Measurements from ENCODE around the gene MOB1B.
A peak's percentile ranks its signal among the peaks of the same experiment; 100 is the strongest.
"Not testable (repeated sequence)": the region's sequence is repeated elsewhere in the genome, so short reads cannot be mapped to it uniquely, and the experiment has no call there.

The MOB1B gene

GRCh38 chr4:70895405-70895804, 6.8 kb upstream of the MOB1B start:
- H3K4me3 ChIP-seq (ENCODE audit: low read depth, low read length) = no peak overlapping the region
- TF ChIP-seq CTCF (IDR thresholded peaks at IDR 0.05; ENCODE audit: borderline replicate concordance, insufficient read depth, low read depth, low read length) = no peak

DNA sequence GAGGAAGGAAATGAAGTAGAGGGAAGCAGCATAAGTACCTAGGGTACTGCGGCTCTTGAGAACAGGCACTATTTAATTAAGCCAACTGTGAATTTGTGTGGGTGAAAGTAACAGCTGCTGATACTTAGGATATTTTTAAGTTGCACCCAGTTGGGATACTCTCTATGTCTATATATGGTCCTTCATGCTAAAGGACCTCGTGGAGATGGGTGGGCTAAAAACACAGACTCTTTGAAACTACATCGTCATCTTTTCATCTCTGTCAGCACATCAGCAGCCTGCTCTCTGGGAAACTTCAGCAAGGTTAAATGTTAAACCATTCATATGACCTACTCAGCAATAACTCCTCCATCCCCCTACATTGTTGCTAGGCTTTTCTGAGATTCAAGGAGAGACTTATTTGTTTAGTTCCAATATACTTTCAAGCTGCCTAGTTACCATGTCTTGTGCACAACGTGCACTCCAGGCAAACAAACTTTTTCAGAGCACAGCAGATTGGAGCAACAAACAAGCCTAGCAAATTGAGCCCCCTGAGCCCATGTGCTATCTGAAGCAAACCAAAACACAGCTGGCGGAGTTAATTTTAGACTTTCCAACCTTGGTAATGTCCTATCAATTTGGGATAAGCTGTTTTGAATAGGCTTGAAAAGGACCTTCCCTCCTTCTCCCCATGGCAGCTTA, 6.2 kb upstream of the MOB1B start:
- H3K4me3 ChIP-seq (ENCODE audit: low read depth, low read length) = no peak overlapping the region
- no peak for TF ChIP-seq CTCF (IDR thresholded peaks at IDR 0.05; ENCODE audit: borderline replicate concordance, insufficient read depth, low read depth, low read length)

GRCh38 chr4:70898581-70898980, 3.6 kb upstream of the MOB1B start:
- H3K4me3 ChIP-seq (ENCODE audit: low read depth, low read length) = not testable (repeated sequence)

DNA sequence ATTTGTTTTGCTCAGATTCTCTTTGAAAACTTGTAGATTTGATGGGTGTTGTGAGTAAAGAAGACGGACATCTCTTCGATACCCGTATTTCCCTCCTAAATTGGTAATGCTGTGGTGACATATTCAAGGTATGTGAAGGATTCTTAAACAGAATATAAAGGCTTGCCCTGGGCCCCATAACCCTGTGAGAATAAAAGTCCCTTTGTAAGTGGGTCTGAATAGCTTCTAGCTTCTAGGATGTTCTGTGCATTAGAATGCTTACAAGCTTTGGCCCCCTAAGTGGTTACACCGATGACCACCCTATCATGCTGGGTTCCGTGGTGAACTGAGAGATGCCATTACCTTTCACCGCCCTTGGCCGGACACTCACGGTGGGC, 574 bp upstream of the MOB1B start:
- TF ChIP-seq CTCF (IDR thresholded peaks at IDR 0.05; ENCODE audit: borderline replicate concordance, insufficient read depth, low read depth, low read length) = no peak
- peak overlapping the region; percentile 80 for H3K4me3 ChIP-seq (ENCODE audit: low read depth, low read length)

DNA sequence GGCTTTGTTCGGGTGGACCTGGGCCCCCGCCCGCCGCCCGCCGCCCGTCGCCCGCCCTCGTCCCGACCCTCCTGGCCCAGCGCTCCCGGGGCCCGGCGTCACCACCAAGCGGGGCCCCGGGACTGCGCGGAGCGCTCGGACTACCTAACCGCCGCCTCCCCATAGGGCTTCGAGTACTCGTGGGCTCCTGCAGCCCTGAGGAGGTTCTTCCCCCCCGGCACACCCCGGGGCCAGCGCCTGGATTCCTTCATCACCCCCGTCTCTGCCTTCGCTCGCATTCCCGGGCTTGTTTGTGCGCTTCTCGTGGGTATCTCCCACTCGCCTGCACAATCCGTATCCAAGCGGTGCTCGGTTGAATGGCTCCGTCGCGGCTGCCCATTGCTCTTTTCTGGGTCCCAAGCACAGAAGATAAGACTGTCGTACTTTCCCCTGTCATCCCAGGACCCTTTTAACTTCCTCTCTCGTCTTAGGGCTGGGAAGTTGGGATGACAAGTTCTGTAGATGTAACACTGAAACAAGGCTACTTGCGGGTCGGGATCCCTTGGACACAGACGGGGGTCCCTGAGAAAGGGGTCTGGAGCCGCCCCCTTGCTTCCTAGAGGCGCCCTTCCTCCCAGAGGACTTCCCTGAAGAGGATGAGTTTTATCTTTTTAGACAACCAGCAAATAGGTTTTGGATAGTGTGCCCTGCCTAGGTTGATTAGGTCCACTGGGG, 565 bp downstream of the MOB1B start:
- peak overlapping the region; percentile 80 for H3K4me3 ChIP-seq (ENCODE audit: low read depth, low read length)
- no peak for TF ChIP-seq CTCF (IDR thresholded peaks at IDR 0.05; ENCODE audit: borderline replicate concordance, insufficient read depth, low read depth, low read length)

DNA sequence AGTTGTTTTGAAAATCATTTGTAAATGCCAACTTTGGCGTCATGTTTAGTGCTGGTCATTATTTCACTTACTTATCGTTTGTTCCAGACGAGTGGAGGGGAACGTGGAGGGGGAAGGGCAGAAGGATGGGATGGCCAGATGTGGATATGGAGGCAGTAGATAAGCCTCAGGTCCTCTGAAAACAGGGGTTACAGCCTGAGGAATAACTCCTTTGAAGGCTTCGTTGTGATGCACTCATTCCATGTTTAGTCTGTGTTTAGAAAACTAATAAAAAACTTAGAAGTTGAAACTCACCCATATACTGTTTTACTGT, 1.1 kb downstream of the MOB1B start:
- H3K4me3 ChIP-seq (ENCODE audit: low read depth, low read length) = peak overlapping the region; percentile 80
- no peak for TF ChIP-seq CTCF (IDR thresholded peaks at IDR 0.05; ENCODE audit: borderline replicate concordance, insufficient read depth, low read depth, low read length)

DNA sequence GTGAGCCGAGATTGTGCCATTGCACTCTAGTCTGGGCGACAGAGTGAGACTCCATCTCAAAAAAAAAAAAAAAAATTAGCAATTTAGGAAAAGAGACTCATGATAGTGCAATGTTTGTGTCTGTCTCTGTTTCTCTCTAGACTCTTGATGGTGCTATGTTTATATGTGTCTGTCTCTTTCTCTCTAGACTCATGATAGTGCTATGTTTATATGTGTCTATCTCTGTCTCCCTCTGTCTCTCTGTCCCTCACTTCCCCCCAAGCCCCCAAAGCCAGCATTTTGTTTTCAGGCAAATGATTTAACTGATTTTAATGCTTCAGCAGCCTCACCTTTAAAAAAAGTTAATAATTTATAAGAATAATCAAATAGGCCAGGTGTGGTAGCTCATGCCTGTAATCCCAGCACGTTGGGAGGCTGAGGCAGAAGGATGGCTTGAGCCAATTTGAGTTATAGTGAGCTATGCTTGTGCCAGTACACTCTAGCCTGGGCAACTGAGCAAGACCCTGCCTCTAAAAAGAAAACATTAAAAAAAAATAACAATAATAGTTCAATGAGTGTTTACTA, 6.9 kb downstream of the MOB1B start:
- no peak for TF ChIP-seq CTCF (IDR thresholded peaks at IDR 0.05; ENCODE audit: borderline replicate concordance, insufficient read depth, low read depth, low read length)
- no peak overlapping the region for H3K4me3 ChIP-seq (ENCODE audit: low read depth, low read length)
